Stimulated activated CD4-positive, alpha-beta T cell treated with anti-CD3 and anti-CD28 coated beads, Interleukin-15, amount 100 ng/mL, for 1 hour (primary cell): ENCODE data around the gene DOK3.
"Not testable (repeated sequence)": the region's sequence is repeated elsewhere in the genome, so short reads cannot be mapped to it uniquely, and the experiment has no call there.

Experiments used
- DNase-seq, 2 donors: peaks; one replicate each; pipeline ENCODE4 v3.0.0-alpha.2; 2020; ENCODE audit warnings: low read depth in 1 of 2, low spot score in 1 of 2

DOK3 gene

GRCh38 chr5:177497292-177498012 lies 12.2 kb downstream of the DOK3 start, which contains the start of gene PDLIM7:
Gene PDLIM7 (minus strand): TSS chr5:177497604. CDS start chr5:177496512, 1,092 bp downstream.
- DNase-seq, result peak; percentile 88 to 91

GRCh38 chr5:177496727-177497291 lies 12.8 kb downstream of the DOK3 start:
- DNase-seq, result no peak

- DNase-seq, result no peak
Observed at GRCh38 chr5:177496070-177496726, 13.4 kb downstream of the DOK3 start.

GRCh38 chr5:177495243-177496060 lies 14.2 kb downstream of the DOK3 start:
- DNase-seq, result no peak

GRCh38 chr5:177494346-177495195 lies 15.1 kb downstream of the DOK3 start:
- DNase-seq, result no peak

- DNase-seq, result no peak
Observed at GRCh38 chr5:177493795-177494345, 15.8 kb downstream of the DOK3 start.

GRCh38 chr5:177492841-177493240 lies 16.8 kb downstream of the DOK3 start:
- no peak for DNase-seq

GRCh38 chr5:177491983-177492746 lies 17.5 kb downstream of the DOK3 start:
- DNase-seq, result no peak

GRCh38 chr5:177491429-177491945 lies 18.1 kb downstream of the DOK3 start:
- DNase-seq, result no peak

- no peak for DNase-seq
Observed at GRCh38 chr5:177490992-177491391, 18.6 kb downstream of the DOK3 start.

- DNase-seq, result no peak
Observed at GRCh38 chr5:177490311-177490991, 19.2 kb downstream of the DOK3 start.

- no peak for DNase-seq
Observed at GRCh38 chr5:177489119-177489716, 20.4 kb downstream of the DOK3 start.

GRCh38 chr5:177487975-177488374 lies 21.7 kb downstream of the DOK3 start:
- no peak for DNase-seq

- no peak for DNase-seq
Observed at GRCh38 chr5:177487144-177487543, 22.5 kb downstream of the DOK3 start.

GRCh38 chr5:177486256-177486655 lies 23.4 kb downstream of the DOK3 start:
- DNase-seq, result no peak

GRCh38 chr5:177485753-177486152 lies 23.9 kb downstream of the DOK3 start:
- not testable (repeated sequence) for DNase-seq

- no peak for DNase-seq
Observed at GRCh38 chr5:177484902-177485549, 24.6 kb downstream of the DOK3 start.
